Natural killer cell (primary cell): ENCODE results near the gene ACAP1. TPM values are rescaled to one million over a fixed set of nuclear protein-coding genes. Genes with fewer than 3 reads are reported as not detected.

Experiments
- ATAC-seq, 3 donors: fragments of 150-1000 bp in 2 of 3; fragments of 200-7000 bp in 1 of 3; cut with Tn5 transposase; 1 replicate in 1 of 3; 2 replicates in 2 of 3; pipeline ENCODE4 v1.10.0; 2021; ENCODE audit warnings: mild to moderate bottlenecking in 2 of 3, moderate library complexity in 2 of 3
- DNase-seq, 2 donors: peaks; one replicate each; pipeline versions ENCODE4 v3.0.0 to v3.0.0-alpha.2; 2013 to 2021; ENCODE audit warnings: mixed read lengths in 1 of 2
- H3K27ac ChIP-seq: one replicate; pipeline ENCODE4 v1.5.1; 2013; ENCODE audit warnings: mild to moderate bottlenecking, low read length
- H3K27me3 ChIP-seq: one replicate; pipeline ENCODE4 v1.6.1; 2013; ENCODE audit warnings: low read length; ENCODE audit not compliant: control insufficient read depth, insufficient read depth
- H3K36me3 ChIP-seq: one replicate; pipeline ENCODE4 v1.6.1; 2013; ENCODE audit warnings: low read length; ENCODE audit not compliant: control insufficient read depth, insufficient read depth
- H3K4me1 ChIP-seq: one replicate; pipeline ENCODE4 v1.6.1; 2013; ENCODE audit warnings: low read length; ENCODE audit not compliant: control insufficient read depth, insufficient read depth
- H3K4me3 ChIP-seq: one replicate; pipeline ENCODE4 v1.5.1; 2013; ENCODE audit warnings: low read length
- H3K9me3 ChIP-seq: one replicate; pipeline ENCODE4 v1.6.1; 2013; ENCODE audit warnings: low read length; ENCODE audit not compliant: control insufficient read depth, insufficient read depth
- H3K27ac Mint-ChIP-seq, 2 donors: one replicate each; pipeline ENCODE4 v1.8.0; 2022; ENCODE audit warnings: mild to moderate bottlenecking in 2 of 2, mixed read lengths in 2 of 2, moderate library complexity in 1 of 2
- H3K27me3 Mint-ChIP-seq, 2 donors: one replicate each; pipeline ENCODE4 v1.8.0; 2022; ENCODE audit warnings: low read depth in 2 of 2, mixed read lengths in 2 of 2
- H3K36me3 Mint-ChIP-seq: one replicate; pipeline ENCODE4 v1.8.0; 2022; ENCODE audit warnings: mixed read lengths
- H3K4me1 Mint-ChIP-seq, 2 donors: one replicate each; pipeline ENCODE4 v1.8.0; 2022; ENCODE audit warnings: mixed read lengths in 2 of 2
- H3K4me3 Mint-ChIP-seq: one replicate; pipeline ENCODE4 v1.8.0; 2022; ENCODE audit warnings: mild to moderate bottlenecking, moderate library complexity, mixed read lengths
- H3K9me3 Mint-ChIP-seq, 2 donors: one replicate each; pipeline ENCODE4 v1.8.0; 2022; ENCODE audit warnings: mixed read lengths in 2 of 2
- WGBS: methylation state at CpG from one replicate; pipeline ENCODE4 v1.1.7; 2013; ENCODE audit warnings: missing lambda C conversion rate; ENCODE audit not compliant: insufficient coverage; 5-methylcytosine and 5-hydroxymethylcytosine counted together
- intact Hi-C: fragments of 100-400 bp; cut with micrococcal nuclease; formaldehyde crosslinking; loops from one replicate; pipeline ENCODE4 v1.14.2; 2022
- total RNA-seq, 4 donors: library from RNA; stranded (reverse); fragments of 120-200 nt in 1 of 4; gene quantifications; one replicate each; pipeline versions ENCODE4 v1.2.3 to v1.2.4, GENCODE V29; 2013 to 2022
- TF ChIP-seq, protein P1 (sequence below): fragments of 200-600 bp; IDR thresholded peaks from one replicate; pipeline ENCODE4 v1.8.0; 2022; ENCODE audit warnings: antibody characterized with exemption

ACAP1 gene
- total RNA-seq, 3 donors from 2014 or later (not counting 1 experiment from before 2014, with no cell fraction given): 526 to 590 (median 540) TPM

DNA sequence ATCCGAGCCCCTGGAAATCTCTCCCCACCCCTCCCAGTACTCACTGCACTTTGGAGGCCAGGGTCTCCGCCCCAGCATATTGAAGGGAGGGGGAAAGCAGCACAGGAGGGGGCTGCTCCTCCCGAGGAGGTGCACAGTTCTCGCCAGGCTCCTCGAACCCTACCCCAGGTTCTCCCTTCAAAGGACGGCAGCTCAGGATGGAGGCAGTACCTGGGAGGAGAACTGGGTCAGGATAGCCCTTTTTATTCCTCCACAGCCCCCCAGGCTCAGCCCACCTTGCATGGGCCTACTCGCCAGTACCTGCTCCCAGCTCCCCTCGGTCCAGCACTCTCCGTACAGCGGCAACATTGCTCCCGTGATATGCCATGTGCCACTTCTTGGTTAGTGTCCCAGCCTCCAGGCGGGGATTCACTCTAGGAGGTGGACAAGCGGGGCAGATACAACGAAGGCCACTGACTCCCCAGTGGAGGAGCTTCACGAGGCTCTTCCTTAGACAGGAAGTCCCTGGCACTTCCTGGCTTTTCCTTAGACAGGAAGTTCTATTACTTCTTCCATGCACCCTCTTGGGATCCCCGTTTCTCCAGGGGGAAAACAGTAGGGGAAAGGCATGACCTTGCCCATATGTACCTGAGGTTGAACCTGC is 19.0 kb upstream of the ACAP1 start:
- peaks cover 36% of the 10 kb centered on the region for H3K4me1 ChIP-seq
- H3K27ac ChIP-seq: no peak overlapping the region
- ATAC-seq: no peak
- 91% methylated on average over 14 of the region's 16 CpGs for WGBS
- Mint-ChIP-seq H3K27me3 (no peaks in the 10 kb centered on the region), H3K27ac (peak overlapping the region; percentile 56 to 99), H3K9me3 (no peaks in the 10 kb centered on the region), H3K4me3 (peak overlapping the region; percentile 49), H3K36me3 (no peaks in the 10 kb centered on the region), H3K4me1 (peaks cover 17 to 35% of the 10 kb centered on the region in 2 donors)
- peaks cover 49% of the 10 kb centered on the region for H3K36me3 ChIP-seq
- intact Hi-C loops: no loop called here
- H3K9me3 ChIP-seq: no peaks in the 10 kb centered on the region
- no peak overlapping the region for H3K4me3 ChIP-seq
- no peak for DNase-seq
- H3K27me3 ChIP-seq: no peaks in the 10 kb centered on the region
- TF ChIP-seq, protein P1, sequence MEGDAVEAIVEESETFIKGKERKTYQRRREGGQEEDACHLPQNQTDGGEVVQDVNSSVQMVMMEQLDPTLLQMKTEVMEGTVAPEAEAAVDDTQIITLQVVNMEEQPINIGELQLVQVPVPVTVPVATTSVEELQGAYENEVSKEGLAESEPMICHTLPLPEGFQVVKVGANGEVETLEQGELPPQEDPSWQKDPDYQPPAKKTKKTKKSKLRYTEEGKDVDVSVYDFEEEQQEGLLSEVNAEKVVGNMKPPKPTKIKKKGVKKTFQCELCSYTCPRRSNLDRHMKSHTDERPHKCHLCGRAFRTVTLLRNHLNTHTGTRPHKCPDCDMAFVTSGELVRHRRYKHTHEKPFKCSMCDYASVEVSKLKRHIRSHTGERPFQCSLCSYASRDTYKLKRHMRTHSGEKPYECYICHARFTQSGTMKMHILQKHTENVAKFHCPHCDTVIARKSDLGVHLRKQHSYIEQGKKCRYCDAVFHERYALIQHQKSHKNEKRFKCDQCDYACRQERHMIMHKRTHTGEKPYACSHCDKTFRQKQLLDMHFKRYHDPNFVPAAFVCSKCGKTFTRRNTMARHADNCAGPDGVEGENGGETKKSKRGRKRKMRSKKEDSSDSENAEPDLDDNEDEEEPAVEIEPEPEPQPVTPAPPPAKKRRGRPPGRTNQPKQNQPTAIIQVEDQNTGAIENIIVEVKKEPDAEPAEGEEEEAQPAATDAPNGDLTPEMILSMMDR: no peak

DNA sequence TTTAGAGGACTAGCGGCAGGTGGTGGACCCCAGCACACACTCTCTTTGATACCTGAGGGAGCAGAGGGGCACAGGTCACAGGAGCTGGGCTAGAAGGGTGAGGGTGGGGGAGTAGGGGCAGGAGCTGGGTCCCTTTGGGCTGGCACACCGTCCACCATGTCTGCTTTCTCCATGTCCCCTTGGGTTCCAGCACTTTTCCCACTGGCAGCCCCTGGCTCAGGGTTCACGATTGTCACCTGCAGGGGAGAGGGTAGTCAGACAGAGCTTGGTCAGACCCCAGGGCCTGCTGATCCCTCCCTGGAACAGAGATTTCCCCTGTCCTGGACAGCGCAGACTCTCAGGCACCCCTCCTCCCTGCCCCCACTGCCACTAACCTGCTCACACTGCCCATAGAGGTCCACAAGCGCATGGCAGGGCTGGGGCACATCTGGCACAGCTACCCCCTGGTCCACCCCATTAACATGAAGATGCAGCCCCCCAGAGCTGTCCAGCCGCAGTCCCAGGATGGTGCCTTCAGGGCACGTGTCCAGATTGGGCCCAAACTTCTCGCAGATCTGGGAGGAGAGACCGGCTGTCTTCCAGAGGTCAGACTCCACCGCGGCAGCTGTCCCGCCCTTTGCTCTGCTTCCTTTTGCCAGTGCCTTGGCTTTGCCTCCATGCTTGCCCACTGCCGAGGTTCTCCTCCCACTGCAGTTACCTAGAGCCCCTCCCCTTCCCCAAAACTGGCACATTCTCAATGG is 18.0 kb upstream of the ACAP1 start:
- TF ChIP-seq, protein P1: no peak
- intact Hi-C loops: no loop called here
- no peak for DNase-seq
- Mint-ChIP-seq H3K27me3 (no peaks in the 10 kb centered on the region), H3K9me3 (no peaks in the 10 kb centered on the region), H3K4me3 (peak overlapping the region; percentile 55), H3K27ac (peak overlapping the region in 1 of 2 donors; percentile 56), H3K36me3 (no peaks in the 10 kb centered on the region), H3K4me1 (peaks cover 8 to 25% of the 10 kb centered on the region in 2 donors)
- no peaks in the 10 kb centered on the region for H3K27me3 ChIP-seq
- no peak overlapping the region for H3K4me3 ChIP-seq
- H3K36me3 ChIP-seq: peaks cover 49% of the 10 kb centered on the region
- no peak overlapping the region for H3K27ac ChIP-seq
- no peaks in the 10 kb centered on the region for H3K9me3 ChIP-seq
- peaks cover 26% of the 10 kb centered on the region for H3K4me1 ChIP-seq
- no peak for ATAC-seq
- 95% methylated on average over 13 of the region's 13 CpGs for WGBS

DNA sequence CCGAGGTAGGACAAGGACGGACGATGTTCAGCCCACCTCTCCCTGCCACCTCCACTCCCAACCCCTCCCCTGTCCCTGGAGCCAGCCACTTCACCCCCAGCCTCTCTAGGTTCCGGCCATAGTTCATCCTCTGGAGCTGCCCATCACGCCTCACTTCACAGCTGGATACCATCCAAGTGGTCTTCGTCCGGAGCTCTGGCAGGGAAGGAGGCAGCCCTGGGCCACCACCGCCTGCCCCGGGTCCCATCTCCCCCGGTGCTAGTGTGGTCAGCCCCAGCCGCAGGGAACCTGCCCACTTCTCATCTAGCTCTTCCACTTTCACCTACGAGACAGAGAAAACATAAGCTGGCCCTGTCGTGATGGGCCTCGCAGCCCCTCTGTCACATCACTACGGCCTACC is 14.9 kb upstream of the ACAP1 start:
- Histone ChIP-seq H3K27ac (no peak overlapping the region), H3K27me3 (no peaks in the 10 kb centered on the region), H3K36me3 (peaks cover 51% of the 10 kb centered on the region), H3K9me3 (no peaks in the 10 kb centered on the region), H3K4me3 (no peak overlapping the region), H3K4me1 (peaks cover 6% of the 10 kb centered on the region)
- no peak overlapping the region for H3K4me3 Mint-ChIP-seq
- no peak for DNase-seq
- H3K27me3 Mint-ChIP-seq: no peaks in the 10 kb centered on the region
- intact Hi-C loops: no loop called here
- peaks cover 0 to 5% of the 10 kb centered on the region in 2 donors for H3K4me1 Mint-ChIP-seq
- H3K9me3 Mint-ChIP-seq: no peaks in the 10 kb centered on the region
- H3K27ac Mint-ChIP-seq: no peak overlapping the region
- TF ChIP-seq, protein P1: no peak
- no peak for ATAC-seq
- H3K36me3 Mint-ChIP-seq: no peaks in the 10 kb centered on the region
- 96% methylated on average over 15 of the region's 15 CpGs for WGBS
